ENCODE measurements around the gene IL10.

The IL10 gene

GRCh38 chr1:206729507-206729906, 42.8 kb downstream of the IL10 start:
- DNase-seq: no peak

DNA sequence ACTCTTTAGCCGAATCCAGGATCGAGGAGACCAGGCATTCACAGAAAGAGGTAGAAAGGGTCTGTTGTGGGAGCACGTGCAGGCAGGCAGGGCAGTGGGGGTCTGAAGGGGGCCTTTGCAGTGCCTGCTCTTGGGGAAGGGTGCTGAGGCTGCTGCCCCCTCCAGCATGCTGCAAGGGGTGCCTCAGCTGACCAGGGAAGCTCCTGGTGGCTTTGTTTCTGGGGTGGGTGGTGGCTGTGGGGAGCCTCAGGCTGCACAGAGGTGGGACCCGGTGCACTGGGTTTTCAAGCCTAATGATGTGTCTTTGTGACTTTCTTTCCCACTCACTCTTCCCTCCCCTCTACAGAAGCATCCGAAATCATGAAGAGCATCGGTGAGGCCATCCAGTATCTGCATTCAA, 43.2 kb downstream of the IL10 start:
- no peak for DNase-seq

GRCh38 chr1:206728697-206728987, 43.7 kb downstream of the IL10 start:
- no peak for DNase-seq

GRCh38 chr1:206727981-206728696, 44.2 kb downstream of the IL10 start:
- no peak for DNase-seq

DNA sequence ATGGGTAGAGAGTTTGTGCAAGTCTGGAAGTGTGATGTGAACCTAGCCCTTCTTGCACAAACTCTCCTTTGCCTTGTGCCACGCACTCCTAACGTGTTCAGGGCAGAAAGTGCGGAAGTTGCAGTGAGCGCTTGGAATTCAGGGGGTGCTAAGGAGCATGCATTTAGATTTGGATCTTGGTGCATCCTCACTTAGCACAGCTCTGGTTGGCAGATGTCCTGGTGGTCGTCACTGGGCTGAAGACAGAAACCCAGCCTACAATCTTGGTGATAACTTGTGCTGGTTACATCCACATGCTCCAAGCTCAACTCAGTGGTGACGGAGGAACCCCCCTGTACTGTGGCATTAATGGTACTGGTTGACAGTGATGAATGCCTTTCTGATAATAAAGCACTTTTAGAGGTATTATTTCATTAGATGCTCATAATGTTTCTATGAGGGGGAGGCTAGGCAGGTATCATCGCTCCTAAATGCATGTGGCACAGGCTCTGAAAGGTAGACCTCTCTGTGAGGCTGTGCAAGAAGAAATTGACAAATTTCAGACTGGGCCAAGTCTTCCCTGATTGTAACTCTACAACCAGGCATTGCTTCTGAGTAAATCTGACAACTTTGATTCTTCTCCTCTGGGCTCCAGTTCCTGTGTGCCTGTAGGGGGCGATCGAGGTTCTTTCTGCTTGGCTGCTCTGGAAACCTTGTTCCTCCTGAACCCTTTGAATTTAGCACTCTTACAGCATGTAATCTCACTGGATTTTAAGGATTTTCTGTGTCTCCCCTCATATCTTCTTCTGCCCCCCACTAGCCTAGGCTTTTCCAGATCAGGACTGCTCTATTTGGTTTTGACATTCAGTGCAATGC, 47.0 kb downstream of the IL10 start:
- DNase-seq: no peak

DNA sequence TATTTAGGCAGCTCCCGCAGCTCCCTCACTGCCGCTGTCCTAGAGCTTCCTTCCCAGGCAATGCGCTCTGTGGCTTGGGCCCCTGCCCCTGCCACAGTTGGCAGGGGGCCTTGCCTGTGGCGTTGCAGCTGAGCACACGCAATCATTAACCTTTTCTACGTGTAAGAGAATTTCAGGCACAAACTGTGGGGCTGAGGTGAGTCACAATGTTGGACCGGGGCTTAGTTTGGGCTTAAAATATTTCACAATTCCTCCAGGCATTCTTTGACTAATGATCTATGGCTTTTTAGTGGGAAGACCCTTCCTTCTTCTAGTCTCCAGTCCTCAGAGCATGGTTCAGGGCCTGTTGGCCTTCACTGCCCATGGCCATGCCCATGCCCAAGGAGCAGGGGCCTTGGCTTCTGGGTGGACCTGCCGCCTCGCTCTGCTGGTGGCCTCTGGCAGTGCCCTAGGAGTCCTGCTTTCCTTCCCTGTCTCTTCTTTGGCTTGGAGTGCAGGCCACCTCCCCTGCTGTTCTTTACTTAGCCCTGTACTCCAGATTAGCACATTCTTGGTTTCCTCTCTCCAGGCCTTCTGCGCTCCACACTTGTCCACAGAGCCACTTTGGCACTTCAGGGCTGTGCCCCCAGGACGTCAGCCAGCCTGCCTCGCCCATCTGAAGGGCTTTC, 48.4 kb downstream of the IL10 start:
- DNase-seq: no peak

- no peak for DNase-seq
Observed at GRCh38 chr1:206723462-206723804, 48.9 kb downstream of the IL10 start.

DNA sequence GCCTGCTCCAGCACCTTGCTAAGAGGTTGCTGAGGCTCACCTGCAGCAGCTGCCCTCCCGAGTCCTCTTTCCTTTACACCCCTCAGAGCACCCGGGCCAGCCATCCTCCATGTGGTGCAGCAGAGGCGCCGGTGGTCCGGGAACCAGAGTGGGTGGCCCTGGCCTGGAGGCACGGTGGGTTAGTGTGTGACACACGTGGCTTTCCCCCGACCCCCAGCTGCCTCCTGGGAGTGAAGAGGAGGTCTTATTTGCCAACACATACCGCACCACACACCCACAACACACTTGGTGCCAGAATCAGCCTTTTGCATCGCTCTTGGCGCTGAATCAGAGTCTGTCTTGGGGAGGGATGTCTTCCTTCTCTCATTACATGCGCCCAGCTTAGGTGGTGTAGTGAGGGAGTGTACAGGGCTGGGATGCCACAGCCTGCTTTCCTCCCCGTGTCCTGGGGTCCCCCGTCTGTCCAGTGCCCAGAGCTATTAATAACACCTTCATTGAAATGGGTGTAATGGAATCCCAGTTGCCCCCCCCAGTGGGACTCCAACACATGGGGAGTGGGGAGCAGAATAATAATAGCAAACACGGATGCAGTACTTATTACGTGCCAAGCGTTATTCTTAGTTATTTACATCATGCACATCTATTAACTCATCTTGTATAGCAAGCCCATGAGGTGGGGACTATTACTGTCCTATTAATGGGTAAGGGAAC, 49.4 kb downstream of the IL10 start:
- DNase-seq: no peak

GRCh38 chr1:206721454-206721853, 50.8 kb downstream of the IL10 start:
- DNase-seq: no peak

DNA sequence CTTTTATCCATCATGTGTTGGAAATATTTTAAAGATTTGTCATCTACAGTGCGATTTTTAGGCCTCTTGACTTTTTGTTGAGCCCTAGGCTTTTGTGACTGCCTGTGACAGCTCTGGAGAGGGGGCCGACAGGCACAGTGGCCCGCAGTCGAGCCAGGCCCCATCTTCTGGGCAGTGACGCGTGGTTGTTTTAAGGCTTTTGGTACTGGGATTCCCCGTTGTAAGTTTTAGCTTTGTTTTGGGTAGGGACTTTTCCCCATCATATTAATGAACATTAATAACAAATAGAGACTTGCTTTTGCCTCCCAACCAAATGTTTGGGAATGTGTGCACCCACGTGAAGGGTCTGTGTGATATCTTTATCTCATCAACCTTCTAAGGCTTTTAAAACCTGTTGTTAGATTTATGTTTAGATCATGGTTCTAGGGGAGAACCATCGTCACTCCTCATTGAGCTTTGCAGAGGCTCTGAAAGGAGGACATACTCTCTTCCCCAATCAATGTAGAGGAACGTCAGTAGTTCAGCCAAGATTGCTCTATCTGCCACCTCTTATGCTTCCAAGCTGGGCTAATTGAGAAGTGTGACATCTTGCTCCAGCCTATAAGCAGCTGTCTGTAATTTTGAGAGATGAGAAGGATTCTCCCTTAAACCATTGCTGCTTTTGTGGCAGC, 53.0 kb downstream of the IL10 start:
- no peak for DNase-seq

DNA sequence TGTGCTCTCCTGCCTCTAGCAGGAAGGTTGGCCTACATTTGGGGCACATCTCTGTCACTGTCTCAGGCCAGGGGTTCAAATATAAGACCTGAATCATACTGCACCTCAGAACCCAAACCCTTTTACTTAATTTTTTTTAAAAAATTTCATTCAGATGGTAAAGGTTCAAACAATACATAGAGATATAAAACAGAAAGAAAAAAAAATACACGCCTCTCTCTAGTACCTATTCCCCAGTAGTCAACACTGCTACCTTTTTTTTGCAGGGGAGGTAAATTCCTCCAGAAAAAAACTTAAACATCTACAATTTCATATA, 54.7 kb downstream of the IL10 start:
- no peak for DNase-seq
